LNCAP (cell line): ENCODE data around the gene TBC1D1.
A peak's percentile ranks its signal among the peaks of the same experiment; 100 is the strongest.

Experiments
- TF ChIP-seq, protein P1 (sequence below): fragments of 450-650 bp; IDR thresholded peaks from 2 replicates; pipeline ENCODE4 v1.5.1; 2017; ENCODE audit warnings: mild to moderate bottlenecking

The TBC1D1 gene

DNA sequence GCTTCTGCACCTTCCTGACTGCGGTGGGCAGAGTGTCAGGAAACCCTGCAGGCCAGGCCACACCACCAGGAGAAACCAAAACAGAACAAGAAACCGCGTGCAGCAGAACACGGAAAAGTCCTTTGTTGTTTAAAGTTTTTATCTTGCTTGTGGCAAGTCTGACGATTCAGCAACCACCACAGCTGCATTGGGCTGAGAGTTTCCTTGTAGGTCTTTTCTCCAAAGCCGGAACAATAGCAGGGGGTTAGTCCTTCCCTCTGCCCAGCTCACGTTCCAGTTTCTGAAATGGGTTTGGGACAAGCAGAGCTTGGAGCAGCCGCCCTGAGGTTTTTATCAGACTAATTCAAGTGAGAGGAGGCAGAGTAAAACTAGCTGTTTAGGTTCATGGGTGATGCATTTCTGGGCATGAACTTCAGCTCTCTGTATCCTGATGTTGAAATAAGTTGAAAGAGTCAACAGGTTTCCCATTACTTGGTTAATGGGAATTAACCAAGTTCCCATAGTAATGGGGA, 286.2 kb downstream of the TBC1D1 start:
- TF ChIP-seq, protein P1, sequence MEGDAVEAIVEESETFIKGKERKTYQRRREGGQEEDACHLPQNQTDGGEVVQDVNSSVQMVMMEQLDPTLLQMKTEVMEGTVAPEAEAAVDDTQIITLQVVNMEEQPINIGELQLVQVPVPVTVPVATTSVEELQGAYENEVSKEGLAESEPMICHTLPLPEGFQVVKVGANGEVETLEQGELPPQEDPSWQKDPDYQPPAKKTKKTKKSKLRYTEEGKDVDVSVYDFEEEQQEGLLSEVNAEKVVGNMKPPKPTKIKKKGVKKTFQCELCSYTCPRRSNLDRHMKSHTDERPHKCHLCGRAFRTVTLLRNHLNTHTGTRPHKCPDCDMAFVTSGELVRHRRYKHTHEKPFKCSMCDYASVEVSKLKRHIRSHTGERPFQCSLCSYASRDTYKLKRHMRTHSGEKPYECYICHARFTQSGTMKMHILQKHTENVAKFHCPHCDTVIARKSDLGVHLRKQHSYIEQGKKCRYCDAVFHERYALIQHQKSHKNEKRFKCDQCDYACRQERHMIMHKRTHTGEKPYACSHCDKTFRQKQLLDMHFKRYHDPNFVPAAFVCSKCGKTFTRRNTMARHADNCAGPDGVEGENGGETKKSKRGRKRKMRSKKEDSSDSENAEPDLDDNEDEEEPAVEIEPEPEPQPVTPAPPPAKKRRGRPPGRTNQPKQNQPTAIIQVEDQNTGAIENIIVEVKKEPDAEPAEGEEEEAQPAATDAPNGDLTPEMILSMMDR = no peak

GRCh38 chr4:38177641-38178391, 286.9 kb downstream of the TBC1D1 start:
- TF ChIP-seq, protein P1 = no peak

DNA sequence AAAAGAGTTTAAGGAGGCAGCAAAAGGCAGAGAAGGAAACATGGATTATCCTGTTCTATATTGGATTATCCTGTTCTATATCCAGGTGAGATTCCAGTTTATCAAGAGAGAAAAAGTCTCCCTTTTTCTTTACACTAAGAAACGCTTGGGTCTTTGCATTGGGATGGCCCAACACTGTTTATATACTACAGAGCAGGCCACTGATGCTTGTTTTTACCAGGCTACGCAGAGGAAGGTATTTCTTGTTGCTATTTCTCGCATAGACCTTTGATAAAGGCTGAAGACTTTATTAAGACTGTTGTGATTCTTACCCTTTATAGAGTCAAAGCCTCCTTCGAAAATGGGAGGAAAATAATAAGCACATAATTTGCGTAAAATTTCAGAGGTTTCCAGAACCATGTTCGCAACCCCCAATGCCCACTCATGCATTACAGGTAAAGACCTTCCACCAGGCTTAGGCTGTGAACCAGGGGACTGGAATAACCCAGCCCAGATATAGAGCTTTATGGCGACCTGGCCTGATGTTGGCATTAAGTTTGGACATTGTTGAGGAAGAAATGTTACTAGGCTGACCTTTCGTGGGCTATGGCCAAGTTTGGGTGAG, 287.6 kb downstream of the TBC1D1 start:
- TF ChIP-seq, protein P1 = no peak

- TF ChIP-seq, protein P1 = peak; percentile 92
These were observed 288.9 kb downstream of the TBC1D1 start for GRCh38 chr4:38179690-38180377.

DNA sequence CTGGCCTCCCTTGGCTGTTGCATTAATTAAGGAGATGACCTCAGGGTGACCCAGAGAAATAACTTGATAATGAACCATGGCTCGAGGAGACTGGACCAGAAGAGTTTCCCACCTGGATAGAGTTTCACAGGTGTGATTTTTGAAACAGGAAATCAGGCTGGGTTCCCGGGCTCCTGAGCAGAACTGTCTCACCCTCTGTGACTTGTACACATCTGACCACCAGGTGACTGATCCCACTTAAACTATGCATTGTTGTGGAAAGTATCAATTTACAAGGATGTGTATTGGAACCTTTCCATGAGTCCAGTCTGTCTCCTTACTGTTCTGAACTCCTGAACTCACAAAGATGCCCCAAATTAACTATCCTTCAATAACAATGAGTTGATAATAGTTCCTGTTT, 289.6 kb downstream of the TBC1D1 start:
- TF ChIP-seq, protein P1 = no peak

DNA sequence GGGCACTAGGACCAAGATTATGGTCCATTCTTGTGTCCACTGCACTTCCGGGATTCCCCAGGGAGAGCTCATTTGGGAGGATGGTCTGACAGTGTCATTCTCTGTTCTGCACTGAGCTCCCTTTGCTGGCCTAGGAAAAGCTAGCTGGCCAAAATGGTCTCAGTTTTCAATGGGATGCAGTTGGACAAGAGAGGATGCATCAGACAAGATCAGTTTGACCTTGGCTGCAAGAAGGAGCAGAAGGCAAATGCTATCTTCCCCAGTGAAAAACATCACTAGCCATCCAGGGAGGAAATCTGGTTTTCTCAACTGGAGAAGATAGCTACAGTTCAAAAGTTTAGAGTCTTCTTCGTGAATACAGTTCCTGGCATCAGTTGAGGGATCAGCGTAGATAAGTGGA, 290.4 kb downstream of the TBC1D1 start:
- TF ChIP-seq, protein P1 = no peak

DNA sequence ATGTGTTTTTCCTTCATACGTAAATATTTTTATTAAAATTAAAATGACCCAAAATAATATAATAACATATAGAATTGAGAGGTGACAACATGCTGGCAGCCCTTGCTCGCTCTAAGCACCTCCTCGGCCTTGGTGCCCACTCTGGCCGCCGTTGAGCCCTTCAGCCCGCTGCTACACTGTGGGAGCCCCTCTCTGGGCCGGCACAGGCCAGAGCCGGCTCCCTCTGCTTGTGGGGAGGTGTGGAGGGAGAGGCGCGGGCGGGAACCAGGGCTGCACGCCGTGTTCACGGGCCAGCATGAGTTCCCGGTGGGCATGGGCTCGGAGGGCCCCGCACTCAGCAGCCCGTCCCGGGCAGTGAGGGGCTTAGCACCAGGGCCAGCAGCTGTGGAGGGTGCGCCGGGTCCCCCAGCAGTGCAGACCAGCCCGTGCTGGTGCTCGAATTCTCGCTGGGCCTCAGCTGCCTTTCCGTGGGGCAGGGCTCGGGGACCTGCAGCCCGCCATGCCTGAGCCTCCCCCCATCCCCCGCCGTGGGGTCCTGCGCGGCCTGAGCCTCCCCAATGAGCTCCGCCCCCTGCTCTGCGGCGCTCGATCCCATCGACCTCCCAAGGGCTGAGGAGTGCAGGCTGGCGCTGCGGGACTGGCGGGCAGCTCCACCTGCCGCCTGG, 291.6 kb downstream of the TBC1D1 start:
- TF ChIP-seq, protein P1 = no peak
